H1 (cell line): Measurements from ENCODE around the gene TTBK1. TPM values are rescaled to one million over a fixed set of nuclear protein-coding genes. Genes with fewer than 3 reads are reported as not detected.

Experiments used
- CTCF ChIA-PET: fragments of 300-600 bp; sonication (Branson Sonifier 250); formaldehyde crosslinking; loops from one replicate; lab custom pipeline; 2021; ENCODE audit not compliant: partially characterized antibody; lab: Charles Lee
- POLR2A ChIA-PET: fragments of 300-600 bp; sonication (Branson Sonifier 250); formaldehyde crosslinking; loops from one replicate; lab custom pipeline; 2021; ENCODE audit warnings: inconsistent platforms; ENCODE audit not compliant: partially characterized antibody; lab: Charles Lee
- DNase-seq, 2 experiments: peaks; one replicate each; pipeline versions ENCODE4 v3.0.0 to v3.0.0-alpha.2; 2010 to 2022; ENCODE audit warnings: low spot score in 2 of 2, low read depth in 1 of 2, mixed read lengths in 1 of 2
- FAIRE-seq: peaks from 2 replicates; lab custom pipeline; 2011; peaks lifted over from hg19 to GRCh38; lab: Jason Lieb, UNC
- H2AFZ ChIP-seq: 2 replicates; pipeline ENCODE4 v1.8.1; 2012; ENCODE audit warnings: low read length, inconsistent platforms
- H2AK5ac ChIP-seq: 2 replicates; pipeline ENCODE4 v1.6.1; 2013; ENCODE audit warnings: low read depth, low read length
- H2BK120ac ChIP-seq: replicated peaks from 2 replicates; pipeline ENCODE3; 2013; ENCODE audit warnings: low read depth, low read length, inconsistent platforms
- H2BK12ac ChIP-seq: 2 replicates; pipeline ENCODE4 v1.6.1; 2013; ENCODE audit warnings: low read depth, low read length
- H2BK15ac ChIP-seq: 2 replicates; pipeline ENCODE4 v1.6.1; 2013; ENCODE audit warnings: low read length
- H2BK20ac ChIP-seq: 2 replicates; pipeline ENCODE4 v1.6.1; 2013; ENCODE audit warnings: low read length
- H2BK5ac ChIP-seq: 2 replicates; pipeline ENCODE4 v1.6.1; 2013; ENCODE audit warnings: low read depth, low read length
- H3K14ac ChIP-seq: 2 replicates; pipeline ENCODE4 v1.6.1; 2013; ENCODE audit warnings: inconsistent platforms; ENCODE audit not compliant: insufficient read length
- H3K18ac ChIP-seq: 2 replicates; pipeline ENCODE4 v1.6.1; 2013; ENCODE audit warnings: low read length; ENCODE audit errors: extremely low read depth
- H3K23ac ChIP-seq: 2 replicates; pipeline ENCODE4 v1.6.1; 2013; ENCODE audit warnings: inconsistent platforms; ENCODE audit not compliant: insufficient read length
- H3K23me2 ChIP-seq: 2 replicates; pipeline ENCODE4 v1.6.1; 2013; ENCODE audit warnings: low read depth, low read length
- H3K27ac ChIP-seq: 2 replicates; pipeline ENCODE4 v1.6.1; 2011; ENCODE audit warnings: low read depth, low read length, inconsistent platforms
- H3K27me3 ChIP-seq, 4 experiments: replicated peaks in 1 of 4; 1 replicate in 1 of 4; 2 replicates in 3 of 4; pipeline versions ENCODE4 v1.6.1 to v1.8.1; 2011 to 2013; ENCODE audit warnings: low read length in 3 of 4, mild to moderate bottlenecking in 3 of 4, inconsistent platforms in 2 of 4, mixed read lengths in 2 of 4, moderate library complexity in 1 of 4; ENCODE audit not compliant: control insufficient read depth in 3 of 4, insufficient read depth in 3 of 4; ENCODE audit errors: extremely low read depth in 1 of 4
- H3K36me3 ChIP-seq, 4 experiments: 2 replicates each; pipeline versions ENCODE4 v1.6.1 to v1.8.1; 2011 to 2013; ENCODE audit warnings: mild to moderate bottlenecking in 4 of 4, low read length in 3 of 4, moderate library complexity in 2 of 4, control low read depth in 1 of 4, inconsistent platforms in 1 of 4; ENCODE audit not compliant: insufficient read depth in 4 of 4, control insufficient read depth in 2 of 4
- H3K4ac ChIP-seq: replicated peaks from 2 replicates; pipeline ENCODE3; 2013; ENCODE audit warnings: low read length, low read depth, mixed read lengths, inconsistent platforms; ENCODE audit not compliant: insufficient read length
- H3K4me1 ChIP-seq, 4 experiments: replicated peaks in 1 of 4; 1 replicate in 1 of 4; 2 replicates in 3 of 4; pipeline versions ENCODE4 v1.6.1 to v1.8.1; 2011 to 2013; ENCODE audit warnings: low read length in 3 of 4, inconsistent platforms in 2 of 4, mixed read lengths in 1 of 4; ENCODE audit not compliant: insufficient read depth in 4 of 4, control insufficient read depth in 3 of 4
- H3K4me2 ChIP-seq, 2 experiments: 2 replicates each; pipeline versions ENCODE4 v1.6.1 to v1.8.1; 2011 to 2013; ENCODE audit warnings: low read depth in 2 of 2, low read length in 2 of 2, control low read depth in 1 of 2, inconsistent platforms in 1 of 2, mild to moderate bottlenecking in 1 of 2; ENCODE audit not compliant: insufficient read depth in 1 of 2
- H3K4me3 ChIP-seq, 4 experiments: fragments of 200-600, 300-600 bp in 1 of 4; sonication (generic), shearing (Covaris generic), sonication (Bioruptor Twin) in 1 of 4; 2 replicates each; pipeline versions ENCODE4 v1.5.1 to v1.8.1; 2011 to 2016; ENCODE audit warnings: low read length in 4 of 4, low read depth in 3 of 4, control low read depth in 2 of 4, inconsistent platforms in 2 of 4, mild to moderate bottlenecking in 2 of 4, mixed read lengths in 1 of 4, moderate library complexity in 1 of 4; ENCODE audit not compliant: insufficient read depth in 2 of 4; ENCODE audit errors: extremely low read depth in 1 of 4
- H3K56ac ChIP-seq: replicated peaks from 2 replicates; pipeline ENCODE3; 2013; ENCODE audit warnings: low read depth, mild to moderate bottlenecking, mixed read lengths, low read length, inconsistent platforms; ENCODE audit not compliant: insufficient read length
- H3K79me1 ChIP-seq: 2 replicates; pipeline ENCODE4 v1.6.1; 2013; ENCODE audit warnings: low read depth, low read length, control low read depth
- H3K79me2 ChIP-seq, 2 experiments: 2 replicates each; pipeline versions ENCODE4 v1.6.1 to v1.8.1; 2012 to 2013; ENCODE audit warnings: low read length in 2 of 2, mild to moderate bottlenecking in 2 of 2, inconsistent platforms in 1 of 2; ENCODE audit not compliant: insufficient read depth in 2 of 2, control insufficient read depth in 1 of 2
- H3K9ac ChIP-seq, 4 experiments: replicated peaks in 1 of 4; 1 replicate in 1 of 4; 2 replicates in 3 of 4; pipeline versions ENCODE4 v1.6.1 to v1.8.1; 2011 to 2013; ENCODE audit warnings: low read depth in 3 of 4, low read length in 3 of 4, control low read depth in 2 of 4, mild to moderate bottlenecking in 2 of 4, moderate library complexity in 2 of 4, inconsistent platforms in 1 of 4; ENCODE audit errors: extremely low read depth in 1 of 4
- H3K9me3 ChIP-seq, 2 experiments: 2 replicates each; pipeline versions ENCODE4 v1.6.1 to v1.8.1; 2012 to 2013; ENCODE audit warnings: mild to moderate bottlenecking in 2 of 2, moderate library complexity in 2 of 2, control low read depth in 1 of 2, inconsistent platforms in 1 of 2, low read depth in 1 of 2, low read length in 1 of 2, mixed read lengths in 1 of 2; ENCODE audit not compliant: insufficient read depth in 2 of 2
- H4K20me1 ChIP-seq, 2 experiments: replicated peaks in 1 of 2; 2 replicates each; pipeline versions ENCODE3 to v1.8.1; 2011 to 2013; ENCODE audit warnings: inconsistent platforms in 2 of 2, low read length in 2 of 2, mild to moderate bottlenecking in 1 of 2; ENCODE audit not compliant: insufficient read depth in 2 of 2, control insufficient read depth in 1 of 2
- H4K5ac ChIP-seq: 2 replicates; pipeline ENCODE4 v1.6.1; 2013; ENCODE audit warnings: low read length, low read depth, mixed read lengths, inconsistent platforms; ENCODE audit not compliant: insufficient read length
- H4K8ac ChIP-seq: 2 replicates; pipeline ENCODE4 v1.8.0; 2013; ENCODE audit warnings: mild to moderate bottlenecking, moderate library complexity, low read length, inconsistent platforms; ENCODE audit not compliant: insufficient read depth; ENCODE audit errors: extremely low read depth
- H4K91ac ChIP-seq: replicated peaks from 2 replicates; pipeline ENCODE3; 2013; ENCODE audit warnings: low read length, mixed read lengths, inconsistent platforms; ENCODE audit not compliant: insufficient read length
- WGBS, 2 experiments: shearing (Covaris generic) in 1 of 2; methylation state at CpG; one replicate each; pipeline versions ENCODE4 v1.1.6 to v1.1.7; 2013 to 2015; ENCODE audit warnings: low lambda C conversion rate in 2 of 2, mixed read lengths in 2 of 2, inconsistent platforms in 1 of 2, low coverage in 1 of 2, missing lambda C conversion rate in 1 of 2; ENCODE audit not compliant: insufficient replicate concordance in 2 of 2, insufficient coverage in 1 of 2, insufficient read length in 1 of 2; ENCODE audit errors: extremely low coverage in 1 of 2, missing lambda C conversion rate in 1 of 2; 5-methylcytosine and 5-hydroxymethylcytosine counted together
- polyA plus RNA-seq, 7 experiments: library from polyadenylated mRNA; depleted of rRNA in 3 of 7; stranded (reverse) in 5 of 7; unstranded in 2 of 7; fragments of >200 nt in 5 of 7; fragments of 200-250 nt in 2 of 7; gene quantifications; 1 replicate in 5 of 7; 2 replicates in 1 of 7; 4 replicates in 1 of 7; pipeline versions ENCODE4 v1.2.1 to v1.2.3, GENCODE V29; 2011 to 2013; ENCODE audit warnings: missing spikeins in 2 of 7, mixed read lengths in 2 of 7
- total RNA-seq: library from RNA; stranded (reverse); fragmentation: NEBNext Ultra II Directional; extraction: Animal tissue kit (Norgen Biotek cat#: 25700); gene quantifications from 2 replicates; pipeline ENCODE4 v1.2.1, GENCODE V29; 2021

The TTBK1 gene
- total and polyA plus RNA-seq, 2 of the 8 experiments (the other 6 are each of a cell fraction or from before 2014, with no cell fraction given) = 0.53 to 1.6 TPM

DNA sequence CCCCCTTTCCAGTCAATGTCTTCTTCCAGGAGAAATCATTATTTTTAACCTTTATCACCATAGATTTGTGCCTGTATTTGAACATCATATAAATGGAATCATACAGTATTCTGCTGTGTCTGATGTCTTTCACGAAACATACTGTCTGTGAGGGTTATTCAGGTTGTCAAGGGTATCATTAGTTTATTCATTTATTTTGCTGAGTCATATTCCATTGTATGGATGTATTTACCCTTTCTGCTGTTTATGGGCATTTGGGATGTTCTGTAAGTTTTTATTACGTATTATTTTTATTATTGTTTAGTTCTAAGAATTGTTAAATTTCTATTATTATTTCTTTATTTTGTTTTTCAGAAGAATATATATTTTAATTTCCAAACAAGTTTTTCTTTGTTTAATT is 36.0 kb upstream of the TTBK1 start:
- no peak overlapping the region for H4K5ac ChIP-seq
- H3K79me1 ChIP-seq = no peaks in the 10 kb centered on the region
- 85% methylated on average over 2 of the region's 2 CpGs; no CpG with 5 or more reads in 1 of the 2 experiments for WGBS, 2 experiments
- POLR2A ChIA-PET = interaction anchor here (1.3 kb wide), 1 partner anchor 22 kb away, joined by 3 read pairs; the partner anchor contains the start of gene DNPH1
- H3K4me2 ChIP-seq = no peak overlapping the region
- H4K20me1 ChIP-seq = no peaks in the 10 kb centered on the region
- no peaks in the 10 kb centered on the region for H3K36me3 ChIP-seq
- no peaks in the 10 kb centered on the region for H3K27me3 ChIP-seq
- no peak overlapping the region for H3K23ac ChIP-seq
- H2BK120ac ChIP-seq = no peak overlapping the region
- CTCF ChIA-PET = no interaction called here
- no peak overlapping the region for H4K8ac ChIP-seq
- no peak overlapping the region for H3K56ac ChIP-seq
- H3K18ac ChIP-seq = no peak overlapping the region
- H3K9ac ChIP-seq = no peak overlapping the region
- H3K14ac ChIP-seq = no peak overlapping the region
- no peak overlapping the region for H2BK20ac ChIP-seq
- H2AFZ ChIP-seq = no peak overlapping the region
- no peaks in the 10 kb centered on the region for H3K4me1 ChIP-seq
- H3K9me3 ChIP-seq = no peaks in the 10 kb centered on the region
- no peak for FAIRE-seq
- no peak overlapping the region for H2BK5ac ChIP-seq
- no peak overlapping the region for H3K4me3 ChIP-seq
- no peaks in the 10 kb centered on the region for H3K79me2 ChIP-seq
- H3K4ac ChIP-seq = no peak overlapping the region
- H2BK12ac ChIP-seq = no peak overlapping the region
- H3K23me2 ChIP-seq = no peaks in the 10 kb centered on the region; the same call in 1 of the 2 replicates
- DNase-seq = no peak
- H3K27ac ChIP-seq = no peak overlapping the region
- H2AK5ac ChIP-seq = no peak overlapping the region
- no peak overlapping the region for H2BK15ac ChIP-seq
- no peak overlapping the region for H4K91ac ChIP-seq
